DOHH2 (cell line): Measurements from ENCODE around the gene SYNE4.

Source experiments
- H3F3A ChIP-seq: fragments of 200-600 bp; sonication (generic), shearing (Covaris generic); 2 replicates; pipeline ENCODE4 v1.6.0; 2016; ENCODE audit warnings: antibody characterized with exemption, mild to moderate bottlenecking; ENCODE audit not compliant: control insufficient read depth, insufficient read depth
- H3K27ac ChIP-seq: fragments of 200-600 bp; sonication (generic); 2 replicates; pipeline ENCODE4 v1.5.1; 2014; ENCODE audit warnings: low read depth, mild to moderate bottlenecking, low read length, moderate library complexity
- H3K27me3 ChIP-seq: fragments of 200-600 bp; sonication (generic); 2 replicates; pipeline ENCODE4 v1.6.1; 2014; ENCODE audit warnings: mild to moderate bottlenecking, low read length, mixed read lengths; ENCODE audit not compliant: control insufficient read depth
- H3K36me3 ChIP-seq: fragments of 200-600 bp; sonication (generic); 2 replicates; pipeline ENCODE4 v1.6.1; 2014; ENCODE audit warnings: mild to moderate bottlenecking, low read length, moderate library complexity, mixed read lengths; ENCODE audit not compliant: control insufficient read depth
- H3K4me1 ChIP-seq: fragments of 200-600 bp; sonication (generic); 2 replicates; pipeline ENCODE4 v1.6.1; 2014; ENCODE audit warnings: mild to moderate bottlenecking, low read length, mixed read lengths; ENCODE audit not compliant: control insufficient read depth
- H3K4me2 ChIP-seq: fragments of 200-600 bp; sonication (generic); 2 replicates; pipeline ENCODE4 v1.6.0; 2014; ENCODE audit warnings: mild to moderate bottlenecking, low read length, moderate library complexity
- H3K4me3 ChIP-seq: fragments of 200-600 bp; sonication (generic); 2 replicates; pipeline ENCODE4 v1.5.1; 2014; ENCODE audit warnings: mild to moderate bottlenecking, low read length, mixed read lengths
- H3K79me2 ChIP-seq: fragments of 200-600 bp; sonication (generic); 2 replicates; pipeline ENCODE4 v1.6.1; 2014; ENCODE audit warnings: mild to moderate bottlenecking, low read length, mixed read lengths; ENCODE audit not compliant: control insufficient read depth
- H3K9me2 ChIP-seq: fragments of 200-600 bp; sonication (generic); replicated peaks from 2 replicates; pipeline ENCODE4 v1.6.1; 2014; ENCODE audit warnings: mild to moderate bottlenecking, low read length, mixed read lengths; ENCODE audit not compliant: control insufficient read depth
- H3K9me3 ChIP-seq: fragments of 200-600 bp; sonication (generic); 2 replicates; pipeline ENCODE4 v1.6.1; 2014; ENCODE audit warnings: antibody characterized with exemption, low read length, mixed read lengths; ENCODE audit not compliant: control insufficient read depth, insufficient read depth
- H4K20me1 ChIP-seq: fragments of 200-600 bp; sonication (generic); 2 replicates; pipeline ENCODE4 v1.6.0; 2014; ENCODE audit warnings: low read depth, mild to moderate bottlenecking, antibody characterized with exemption, low read length, moderate library complexity; ENCODE audit not compliant: control insufficient read depth, insufficient read depth
- EZH2phosphoT487 ChIP-seq: fragments of 200-600 bp; sonication (generic); IDR thresholded peaks from 2 replicates; pipeline ENCODE4 v1.6.1; 2017; ENCODE audit warnings: borderline replicate concordance, mild to moderate bottlenecking, antibody characterized with exemption, low read length, moderate library complexity, mixed read lengths
- TF ChIP-seq, protein P1 (sequence below): fragments of 200-600 bp; sonication (generic); IDR thresholded peaks from one replicate; pipeline ENCODE4 v1.5.1; 2014; ENCODE audit warnings: antibody characterized with exemption, mild to moderate bottlenecking, low read depth, low read length; ENCODE audit not compliant: poor library complexity, severe bottlenecking

SYNE4 gene

GRCh38 chr19:36009220-36009619 is 607 bp upstream of the SYNE4 start:
- H3K9me3 ChIP-seq, result no peaks in the 10 kb centered on the region
- H3K79me2 ChIP-seq, result peaks cover 10% of the 10 kb centered on the region
- H3K4me1 ChIP-seq, result peaks cover 9% of the 10 kb centered on the region
- no peak overlapping the region for H3K4me2 ChIP-seq
- no peaks in the 10 kb centered on the region for H3K9me2 ChIP-seq
- H3K36me3 ChIP-seq, result no peaks in the 10 kb centered on the region
- H3K27me3 ChIP-seq, result no peaks in the 10 kb centered on the region
- no peak overlapping the region for H3K27ac ChIP-seq
- H3K4me3 ChIP-seq, result no peak overlapping the region
- TF ChIP-seq EZH2phosphoT487, result no peak
- TF ChIP-seq, protein P1, sequence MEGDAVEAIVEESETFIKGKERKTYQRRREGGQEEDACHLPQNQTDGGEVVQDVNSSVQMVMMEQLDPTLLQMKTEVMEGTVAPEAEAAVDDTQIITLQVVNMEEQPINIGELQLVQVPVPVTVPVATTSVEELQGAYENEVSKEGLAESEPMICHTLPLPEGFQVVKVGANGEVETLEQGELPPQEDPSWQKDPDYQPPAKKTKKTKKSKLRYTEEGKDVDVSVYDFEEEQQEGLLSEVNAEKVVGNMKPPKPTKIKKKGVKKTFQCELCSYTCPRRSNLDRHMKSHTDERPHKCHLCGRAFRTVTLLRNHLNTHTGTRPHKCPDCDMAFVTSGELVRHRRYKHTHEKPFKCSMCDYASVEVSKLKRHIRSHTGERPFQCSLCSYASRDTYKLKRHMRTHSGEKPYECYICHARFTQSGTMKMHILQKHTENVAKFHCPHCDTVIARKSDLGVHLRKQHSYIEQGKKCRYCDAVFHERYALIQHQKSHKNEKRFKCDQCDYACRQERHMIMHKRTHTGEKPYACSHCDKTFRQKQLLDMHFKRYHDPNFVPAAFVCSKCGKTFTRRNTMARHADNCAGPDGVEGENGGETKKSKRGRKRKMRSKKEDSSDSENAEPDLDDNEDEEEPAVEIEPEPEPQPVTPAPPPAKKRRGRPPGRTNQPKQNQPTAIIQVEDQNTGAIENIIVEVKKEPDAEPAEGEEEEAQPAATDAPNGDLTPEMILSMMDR, result no peak
- H4K20me1 ChIP-seq, result no peaks in the 10 kb centered on the region
- H3F3A ChIP-seq, result 0 out of 2 replicates have a peak, but pooled peaks cover 5% of the 10 kb centered on the region

- Histone ChIP-seq H3K4me3 (no peak overlapping the region), H3K79me2 (no peaks in the 10 kb centered on the region)
These were observed 1.7 kb downstream of the SYNE4 start for GRCh38 chr19:36006955-36007354.

DNA sequence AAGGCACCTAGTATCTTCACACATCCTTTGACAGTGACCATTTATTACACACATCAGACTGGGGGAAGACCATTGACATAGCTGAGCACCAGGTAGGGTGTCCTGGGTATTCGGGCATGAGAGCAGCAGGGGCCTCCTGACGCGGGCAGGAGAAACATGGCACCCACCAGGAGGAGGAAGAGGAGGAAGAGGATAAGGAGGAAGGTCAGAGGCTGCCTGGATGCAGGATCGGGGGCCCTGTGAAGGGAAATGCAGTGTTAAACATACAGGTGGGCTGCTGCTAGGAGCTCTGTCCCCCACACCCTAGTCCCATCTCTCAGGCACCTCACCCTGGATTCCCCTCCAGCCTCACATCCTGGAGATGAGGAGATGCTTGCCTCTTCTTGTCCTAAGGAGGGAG is 5.3 kb downstream of the SYNE4 start:
- Histone ChIP-seq H3K27me3 (no peaks in the 10 kb centered on the region), H3K4me3 (no peak overlapping the region), H3F3A (0 out of 2 replicates have a peak, but pooled peaks cover 5% of the 10 kb centered on the region), H3K36me3 (peaks cover 2% of the 10 kb centered on the region), H3K79me2 (peaks cover 21% of the 10 kb centered on the region), H3K4me1 (no peaks in the 10 kb centered on the region), H3K9me2 (no peaks in the 10 kb centered on the region), H3K4me2 (no peak overlapping the region), H4K20me1 (no peaks in the 10 kb centered on the region), H3K27ac (no peak overlapping the region), H3K9me3 (no peaks in the 10 kb centered on the region)
- TF ChIP-seq EZH2phosphoT487, result no peak
- TF ChIP-seq, protein P1, result no peak

More at GRCh38 chr19:36006955-36007354, 1.7 kb downstream of the SYNE4 start:
- no peak for TF ChIP-seq EZH2phosphoT487
- TF ChIP-seq, protein P1, result no peak
- Histone ChIP-seq H3K9me3 (no peaks in the 10 kb centered on the region), H3K9me2 (no peaks in the 10 kb centered on the region), H3K27me3 (no peaks in the 10 kb centered on the region), H3F3A (no peaks in the 10 kb centered on the region), H4K20me1 (no peaks in the 10 kb centered on the region), H3K4me2 (no peak overlapping the region), H3K4me1 (no peaks in the 10 kb centered on the region), H3K27ac (no peak overlapping the region), H3K36me3 (no peaks in the 10 kb centered on the region)
